Retinal pigment epithelial cell (primary cell): ENCODE results near the gene LIMS2.

Experiments
- DNase-seq: peaks from one replicate; pipeline ENCODE4 v3.0.0-alpha.2; 2010; ENCODE audit warnings: low read depth
- H3K4me3 ChIP-seq: 2 replicates; pipeline ENCODE4 v1.5.1; 2011; ENCODE audit warnings: mild to moderate bottlenecking, low read length, control low read depth, moderate library complexity
- CTCF ChIP-seq: conservative IDR thresholded peaks from 2 replicates; pipeline ENCODE4 v1.5.1; 2011; ENCODE audit warnings: low read depth, low read length, control low read depth, inconsistent platforms

The LIMS2 gene

GRCh38 chr2:127715778-127716449 is 40.6 kb upstream of the LIMS2 start:
- DNase-seq, result no peak
- TF ChIP-seq CTCF, result no peak
- H3K4me3 ChIP-seq, result no peak overlapping the region

- no peak for TF ChIP-seq CTCF
- no peak for DNase-seq
- H3K4me3 ChIP-seq, result no peak overlapping the region
These were observed 38.2 kb upstream of the LIMS2 start for GRCh38 chr2:127713562-127713961.

- no peak for DNase-seq
- TF ChIP-seq CTCF, result no peak
- H3K4me3 ChIP-seq, result no peak overlapping the region
These were observed 37.7 kb upstream of the LIMS2 start for GRCh38 chr2:127712999-127713398.

GRCh38 chr2:127709336-127709735 is 34.0 kb upstream of the LIMS2 start:
- no peak for DNase-seq
- no peak for TF ChIP-seq CTCF
- H3K4me3 ChIP-seq, result no peak overlapping the region

- no peak for TF ChIP-seq CTCF
These were observed 32.7 kb upstream of the LIMS2 start for GRCh38 chr2:127707890-127708648.

GRCh38 chr2:127706215-127706990 is 31.1 kb upstream of the LIMS2 start:
- DNase-seq, result no peak
- no peak for TF ChIP-seq CTCF

More at GRCh38 chr2:127707890-127708648, 32.7 kb upstream of the LIMS2 start:
- DNase-seq, result no peak
- no peak overlapping the region for H3K4me3 ChIP-seq

More at GRCh38 chr2:127706215-127706990, 31.1 kb upstream of the LIMS2 start:
- H3K4me3 ChIP-seq, result no peak overlapping the region
